HG03103 (cell line): ENCODE results near the gene ELAC2.

Source experiments
- ATAC-seq: cut with Tn5 transposase; IDR thresholded peaks from one replicate; pipeline ENCODE4 v1.9.1; 2021; ENCODE audit warnings: low read depth; ENCODE audit not compliant: unreplicated experiment

The ELAC2 gene

DNA sequence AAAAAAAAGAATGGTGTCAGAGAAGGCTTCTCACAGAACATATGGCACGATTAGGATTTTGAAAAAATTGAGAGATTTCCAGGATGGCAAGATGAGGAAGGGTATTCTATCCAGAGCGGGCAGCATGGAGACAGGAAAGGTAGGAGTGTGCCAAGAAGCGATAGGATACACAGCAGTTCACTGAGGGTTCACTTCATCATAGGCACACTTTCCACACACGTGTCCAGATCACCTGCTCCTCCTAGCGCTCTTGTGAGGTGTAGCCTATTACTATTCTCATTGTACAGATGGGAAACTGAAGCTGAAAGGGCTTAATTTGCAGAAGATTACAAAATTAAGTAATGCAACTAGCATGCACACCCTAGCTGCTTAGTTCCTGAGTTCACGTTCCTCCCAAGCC, 6.2 kb upstream of the ELAC2 start:
- no peak for ATAC-seq

DNA sequence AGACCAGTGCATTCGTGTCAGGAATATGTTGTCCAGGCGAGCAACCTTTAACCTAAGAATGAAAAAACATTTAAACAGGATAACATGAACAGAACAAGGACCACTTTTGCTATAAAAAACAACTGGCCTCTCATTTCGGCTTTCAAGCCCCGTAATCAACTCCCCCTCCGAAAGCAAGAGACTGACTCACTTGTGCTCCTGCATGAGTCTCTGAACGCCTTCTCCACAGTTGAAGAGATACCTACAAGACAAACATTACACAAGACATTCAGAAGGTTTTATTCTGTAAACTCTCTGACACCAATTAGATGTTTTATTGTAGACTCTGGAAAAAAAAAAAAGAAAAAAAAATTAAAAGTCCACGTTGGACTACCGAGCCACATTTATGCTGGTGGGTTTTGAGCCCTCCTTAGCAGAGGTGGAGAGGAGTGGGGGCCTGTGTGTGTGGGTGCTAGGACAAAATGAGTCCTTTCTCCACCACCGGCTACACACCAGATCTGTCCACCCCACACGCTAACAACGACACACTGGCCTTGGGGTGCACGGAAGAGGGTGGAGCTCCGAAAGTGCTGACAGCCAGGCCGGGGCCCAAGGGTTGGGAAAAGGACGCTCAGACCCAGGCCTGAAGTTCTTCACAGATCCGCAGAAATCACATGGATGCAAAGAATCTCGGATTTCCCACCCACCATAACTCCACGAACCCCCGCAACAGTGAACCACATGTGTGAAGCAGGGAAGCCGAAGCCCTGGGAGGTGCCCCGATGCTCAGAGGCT, 759 bp downstream of the ELAC2 start:
- peak; percentile 8 for ATAC-seq

DNA sequence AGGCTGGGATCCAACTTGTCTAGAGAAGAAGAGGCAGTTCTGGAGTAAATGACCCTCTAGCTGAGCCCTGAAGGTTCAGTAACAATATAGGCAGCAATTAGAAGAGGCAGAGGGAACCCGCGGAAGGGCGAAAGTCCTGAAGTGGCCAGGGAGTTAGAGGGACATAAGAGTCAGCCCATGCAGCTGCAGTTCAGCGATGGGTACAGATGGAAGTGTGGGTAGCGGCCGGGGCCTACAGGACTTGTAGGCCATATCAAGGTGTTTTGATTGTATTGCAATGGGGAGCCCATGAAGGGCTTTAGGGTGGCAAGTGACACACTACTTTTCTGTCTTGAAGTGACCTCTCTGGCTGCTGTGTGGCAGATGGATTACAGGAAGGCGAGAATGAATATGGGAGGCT, 3.0 kb downstream of the ELAC2 start:
- ATAC-seq: no peak

DNA sequence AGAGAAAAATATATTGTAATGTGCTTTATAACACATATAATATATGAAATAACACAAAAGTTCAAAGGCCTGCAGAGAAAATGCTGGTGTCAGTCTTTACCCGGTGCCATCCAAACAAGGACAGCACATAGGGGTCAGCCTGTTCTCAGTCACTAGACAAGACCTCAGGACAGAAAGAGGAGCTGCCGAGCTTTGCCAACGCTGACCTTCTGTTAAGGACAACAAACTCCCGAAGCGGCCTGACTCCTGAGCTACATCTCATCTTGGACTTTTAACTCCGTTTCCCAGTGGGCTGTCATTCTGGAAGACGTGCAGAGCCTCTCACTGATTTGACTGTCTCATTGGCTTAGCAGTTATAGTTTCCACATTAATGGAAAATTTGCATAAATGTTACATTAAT, 6.9 kb downstream of the ELAC2 start:
- no peak for ATAC-seq

DNA sequence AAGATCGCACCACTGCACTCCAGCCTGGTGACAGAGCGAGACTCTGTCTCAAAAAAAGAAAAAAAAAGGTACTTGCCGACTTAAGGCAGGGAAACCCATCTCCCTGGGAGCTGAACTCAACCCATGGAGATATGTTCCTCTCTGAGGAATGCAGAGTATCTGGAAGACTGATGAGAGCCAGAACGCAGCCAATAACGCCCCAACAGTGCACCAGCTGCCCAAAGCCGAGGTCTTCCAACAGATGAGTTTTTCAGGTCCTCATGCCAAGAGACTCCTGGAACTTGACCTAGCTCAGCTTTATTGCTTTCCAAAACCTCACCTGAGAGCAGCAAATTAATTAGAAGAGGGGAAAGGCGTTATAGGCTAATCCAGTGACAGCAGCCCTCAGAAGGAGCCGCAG, 9.4 kb downstream of the ELAC2 start:
- ATAC-seq: no peak

DNA sequence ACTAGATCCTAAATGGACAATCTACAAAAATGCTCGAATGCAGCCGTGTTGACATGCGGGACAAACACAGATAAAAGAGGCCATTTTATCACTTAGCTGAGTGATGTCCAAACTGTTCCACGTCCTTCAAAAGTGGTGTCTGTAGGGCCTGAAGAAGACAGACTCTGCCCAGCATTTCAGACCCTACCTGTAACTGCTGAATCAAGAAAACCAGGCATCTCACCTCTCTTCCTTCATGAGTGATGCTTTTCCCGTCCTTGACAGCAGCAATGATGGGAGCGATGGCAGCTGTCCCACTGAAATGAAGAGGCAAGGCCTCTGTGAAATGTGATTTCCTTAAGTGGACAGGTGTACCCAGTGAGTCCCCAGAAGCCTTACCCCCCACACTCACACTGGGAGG, 12.3 kb downstream of the ELAC2 start:
- ATAC-seq: no peak

DNA sequence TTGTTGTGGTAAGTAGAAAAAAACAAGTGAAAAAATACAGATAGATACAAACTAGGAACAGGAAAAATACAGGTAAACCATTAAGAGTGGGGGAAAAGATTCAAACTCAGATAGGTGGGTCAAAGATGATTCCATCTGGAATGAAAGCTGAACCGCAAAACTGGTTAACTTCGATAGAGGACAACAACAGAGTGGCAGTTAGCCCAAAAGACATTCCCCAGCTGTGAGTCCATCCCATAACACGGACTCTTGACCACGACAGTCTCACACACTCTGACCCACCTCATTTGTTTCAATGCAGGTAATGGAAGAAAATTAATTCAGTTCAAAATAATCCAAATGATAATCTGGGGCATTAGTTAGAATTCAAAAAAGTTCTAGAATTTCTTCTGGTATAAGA, 13.5 kb downstream of the ELAC2 start:
- ATAC-seq: no peak

DNA sequence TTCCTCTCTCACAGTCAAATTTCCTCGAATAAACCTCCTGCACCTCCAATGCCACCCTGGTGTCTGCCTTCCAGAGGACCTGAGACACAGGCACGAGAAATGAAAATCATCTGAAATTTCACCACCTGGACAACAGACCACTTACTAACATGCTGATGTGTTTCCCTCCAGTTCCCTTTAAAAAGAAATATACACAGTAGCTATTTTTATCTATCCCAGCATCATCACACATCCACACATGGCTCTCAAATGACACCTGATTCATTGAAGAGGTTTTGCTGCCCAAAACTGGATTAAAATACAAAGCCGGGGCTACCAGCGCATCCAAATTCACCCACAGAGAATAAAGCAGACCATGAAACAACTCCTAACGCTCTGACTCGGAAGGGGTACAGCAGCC, 13.9 kb downstream of the ELAC2 start:
- ATAC-seq: no peak

DNA sequence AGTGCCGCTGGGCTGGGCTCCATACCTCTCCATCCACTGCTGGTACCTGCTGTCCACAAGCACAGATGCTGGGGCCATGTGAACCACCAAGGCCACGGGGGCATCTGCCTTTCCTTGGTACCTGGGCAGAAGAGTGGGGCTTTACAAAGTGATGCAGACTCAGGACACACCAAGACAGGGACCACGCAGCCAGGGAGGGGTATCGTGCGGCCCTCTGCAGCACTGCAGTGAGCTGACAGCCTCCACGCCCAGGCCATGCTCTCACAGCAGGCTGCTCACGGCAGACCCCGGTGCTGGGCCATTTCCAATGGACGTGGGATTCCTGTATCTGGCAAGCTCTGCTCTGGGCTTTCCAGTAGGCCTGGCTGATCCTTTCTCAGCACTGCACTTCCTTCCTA, 14.4 kb downstream of the ELAC2 start:
- no peak for ATAC-seq

DNA sequence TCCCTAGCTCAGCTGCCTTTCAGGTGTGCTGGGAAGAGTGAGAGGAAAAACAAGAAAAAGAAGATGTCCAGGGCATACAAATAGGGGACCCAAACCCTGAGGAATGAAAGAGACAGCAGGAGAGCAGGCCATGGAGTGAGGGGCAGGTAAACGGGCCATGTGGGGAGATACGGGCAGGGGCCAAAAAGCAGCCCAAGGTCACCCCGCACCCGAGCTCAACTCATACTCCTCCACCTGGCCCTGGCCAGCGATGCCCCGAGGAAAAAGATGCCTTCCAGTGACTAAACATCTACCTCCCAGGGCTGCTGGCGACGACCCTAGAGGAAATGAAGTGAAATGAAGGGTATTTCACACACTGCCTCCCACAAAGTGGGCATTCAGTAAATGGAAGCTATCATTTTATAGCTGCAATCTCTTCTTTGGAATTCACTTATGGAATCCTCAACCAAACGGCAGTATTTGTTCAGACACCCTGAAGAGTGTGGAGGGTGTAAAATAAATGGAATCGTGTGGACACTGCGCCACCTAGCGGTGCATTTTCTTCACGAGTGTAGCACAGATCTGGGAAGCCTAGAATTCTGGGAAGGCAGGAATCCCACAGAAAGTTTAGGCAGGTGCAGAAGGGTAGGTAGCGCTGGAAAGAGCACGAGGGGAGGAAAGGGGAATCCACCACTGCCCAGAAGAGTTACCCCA, 14.9 kb downstream of the ELAC2 start:
- ATAC-seq: no peak

DNA sequence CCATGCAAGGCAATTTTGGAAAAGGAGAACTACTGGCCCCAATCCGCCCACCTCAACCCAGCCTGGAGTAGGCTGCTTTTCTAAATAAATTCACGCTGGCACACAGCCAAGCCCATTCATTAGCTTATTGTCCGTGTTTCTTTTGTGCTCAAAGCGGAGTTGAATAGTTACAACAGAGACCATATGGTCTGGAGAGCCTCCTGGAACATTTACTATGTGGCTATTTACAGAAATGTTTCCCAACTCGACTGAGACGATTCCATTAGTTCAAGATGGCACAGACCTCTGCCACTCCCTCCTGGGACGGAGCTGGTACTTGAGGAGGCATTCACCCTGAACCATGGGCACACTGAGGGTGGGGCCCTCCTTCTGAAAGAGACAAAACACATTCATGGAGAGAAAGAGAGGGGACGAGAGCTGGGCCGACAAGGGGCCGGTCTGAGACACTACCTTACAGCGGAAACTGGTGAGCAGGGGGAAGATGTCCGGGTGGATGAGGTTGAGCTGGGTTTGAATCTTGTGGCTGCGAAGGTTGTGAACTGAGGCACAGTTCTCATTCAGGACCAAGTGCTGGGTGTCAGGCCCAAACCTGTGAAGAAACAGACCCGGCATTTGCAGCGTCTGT, 15.7 kb downstream of the ELAC2 start:
- ATAC-seq: no peak

DNA sequence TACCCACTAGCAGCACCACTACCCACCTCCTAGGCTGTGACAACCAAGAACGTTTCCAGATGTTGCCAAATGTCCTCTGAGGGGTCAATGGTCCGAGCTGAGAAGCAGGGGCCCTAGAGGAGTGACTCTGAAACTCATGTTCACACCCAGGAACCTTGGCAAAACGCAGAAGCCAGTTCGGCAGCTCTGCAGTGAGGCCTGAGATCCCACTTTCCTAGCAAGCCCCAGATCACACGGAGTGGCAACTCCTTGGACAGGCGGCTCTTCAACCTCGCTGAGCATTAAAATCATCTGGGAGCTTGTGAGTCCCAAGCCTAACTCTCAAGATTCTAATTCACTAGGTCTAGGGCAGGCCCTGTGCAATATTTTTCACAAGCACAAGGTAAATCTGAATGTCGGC, 17.3 kb downstream of the ELAC2 start:
- ATAC-seq: no peak

DNA sequence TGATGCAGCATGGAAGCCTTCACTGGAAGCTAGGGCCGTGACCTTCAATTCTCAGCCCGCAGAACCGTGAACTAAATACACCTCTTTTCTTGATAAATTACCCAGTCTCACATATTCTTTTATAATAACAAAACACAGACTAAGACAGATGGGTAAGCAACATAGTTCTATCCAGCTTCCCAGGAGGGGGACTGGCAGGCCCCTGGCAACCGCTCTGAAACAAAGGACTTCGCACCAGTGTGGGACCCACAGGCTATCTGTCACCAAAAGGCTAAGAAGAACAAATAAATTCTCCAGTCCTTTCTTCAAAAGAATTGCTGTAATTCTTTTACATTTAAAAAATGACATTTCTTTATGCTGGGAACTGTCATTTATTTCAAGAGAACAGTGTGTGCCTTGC, 19.0 kb downstream of the ELAC2 start:
- no peak for ATAC-seq

DNA sequence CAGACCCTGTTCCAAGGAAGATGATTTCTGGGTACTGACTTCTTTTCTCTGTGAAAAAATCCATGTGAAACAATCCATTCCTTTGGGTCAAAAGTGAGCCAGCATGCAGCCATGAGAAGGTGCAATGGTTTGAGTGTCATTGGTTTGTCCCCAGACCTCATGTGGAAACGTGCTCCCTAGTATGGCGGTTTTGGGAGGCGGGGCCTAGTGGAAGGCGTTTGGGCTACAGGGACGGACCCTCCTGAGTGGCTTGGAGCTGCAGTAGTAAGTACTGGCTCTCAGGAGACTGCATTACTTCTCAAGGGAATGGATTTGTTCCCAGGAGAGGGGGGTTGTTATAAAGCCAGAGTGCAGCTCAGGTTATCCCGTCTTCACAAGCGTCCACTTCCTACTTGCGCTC, 19.4 kb downstream of the ELAC2 start:
- no peak for ATAC-seq

DNA sequence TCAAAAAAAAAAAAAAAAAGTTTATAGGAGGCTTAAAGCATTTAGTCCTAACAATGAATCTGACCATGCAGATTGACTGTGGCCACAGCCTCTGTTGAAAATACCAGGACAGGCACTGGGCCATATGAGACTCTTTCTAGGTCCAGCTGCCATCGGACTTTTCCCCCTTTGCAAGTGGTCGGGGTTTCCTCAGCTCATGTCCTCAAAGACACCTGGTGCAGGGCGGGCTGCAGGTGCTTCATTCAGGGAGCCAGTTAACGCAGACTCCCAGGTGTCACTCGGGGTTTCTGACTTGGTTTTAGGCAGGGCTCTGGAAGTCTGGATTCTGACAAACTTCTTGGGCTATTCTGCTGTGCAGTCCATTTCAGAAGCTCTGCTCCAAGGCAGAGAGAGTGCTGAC, 20.9 kb downstream of the ELAC2 start:
- ATAC-seq: no peak

DNA sequence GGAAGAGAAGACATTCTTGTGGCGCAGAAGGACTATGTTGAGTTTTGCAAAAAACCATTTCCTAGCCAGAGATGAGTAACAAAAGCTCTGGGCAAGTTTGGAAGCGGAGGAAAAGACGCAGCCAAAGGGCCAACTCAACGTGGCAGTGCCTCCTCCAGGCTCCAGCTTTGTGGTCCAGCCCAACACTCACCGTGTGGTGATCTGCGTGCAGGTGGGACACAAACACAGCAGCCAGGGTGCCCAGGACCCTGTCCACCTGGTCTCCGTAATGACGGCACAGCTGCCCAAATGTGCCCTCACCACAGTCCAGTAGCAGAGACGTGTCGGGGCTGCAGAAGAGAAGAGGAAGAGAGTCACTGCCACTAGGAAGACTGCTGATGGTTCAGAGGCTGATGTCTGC, 21.5 kb downstream of the ELAC2 start:
- no peak for ATAC-seq

DNA sequence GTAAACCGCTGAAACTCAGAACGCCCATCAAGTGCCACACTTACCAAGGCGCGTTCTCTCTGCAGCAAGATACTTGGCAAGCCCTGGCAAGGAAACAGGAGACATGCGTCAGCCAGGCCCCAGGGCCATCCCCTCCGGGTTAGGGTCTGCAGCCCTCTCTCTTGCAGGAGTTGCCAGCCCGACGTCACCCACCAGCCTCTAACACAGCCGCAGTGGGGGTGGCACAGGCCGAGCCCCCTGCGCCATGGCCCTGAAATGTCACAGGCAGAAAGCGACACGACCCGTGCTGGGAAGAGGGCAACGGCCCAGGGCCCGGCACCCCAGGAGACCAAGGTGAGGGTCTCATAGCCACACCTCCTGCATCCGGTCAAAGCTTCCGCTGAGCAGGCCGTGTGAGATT, 21.9 kb downstream of the ELAC2 start:
- no peak for ATAC-seq

DNA sequence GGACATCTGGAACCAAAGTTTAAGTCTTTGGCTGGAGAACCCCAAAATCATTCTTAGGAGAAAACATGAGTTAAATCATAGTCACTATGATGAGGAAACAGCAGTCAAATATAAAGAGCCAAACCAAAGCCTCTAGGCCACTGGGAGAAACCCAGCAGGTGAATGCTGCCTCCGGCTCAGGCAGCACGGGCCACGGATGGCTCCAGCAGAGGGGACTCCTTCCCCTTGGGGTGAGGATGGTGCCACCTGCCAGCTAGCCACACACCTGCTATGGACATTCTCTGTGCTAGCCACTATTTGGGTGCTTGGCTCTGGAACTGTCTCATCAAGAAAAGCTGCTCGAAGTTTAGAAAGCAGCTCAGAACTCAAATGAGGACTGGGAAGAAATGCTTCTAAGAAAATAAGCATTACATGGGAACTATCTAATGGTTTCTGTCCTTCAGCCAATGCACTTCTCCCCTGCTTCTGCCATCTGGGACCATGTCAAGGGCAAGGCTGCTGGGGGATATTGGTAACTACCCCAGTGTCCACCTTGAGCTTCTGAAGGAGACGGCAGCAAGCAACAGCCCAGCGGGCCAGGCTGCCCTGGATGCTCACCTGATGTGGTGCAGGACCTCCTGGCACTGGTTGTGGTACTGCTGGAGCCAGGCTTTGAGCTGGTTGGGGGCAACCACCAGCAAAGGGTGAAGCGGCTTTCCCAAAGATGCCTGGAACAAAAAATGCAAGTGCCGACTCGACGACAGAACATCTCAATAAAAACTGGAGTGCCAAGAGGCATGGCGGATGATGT, 22.5 kb downstream of the ELAC2 start:
- ATAC-seq: no peak

DNA sequence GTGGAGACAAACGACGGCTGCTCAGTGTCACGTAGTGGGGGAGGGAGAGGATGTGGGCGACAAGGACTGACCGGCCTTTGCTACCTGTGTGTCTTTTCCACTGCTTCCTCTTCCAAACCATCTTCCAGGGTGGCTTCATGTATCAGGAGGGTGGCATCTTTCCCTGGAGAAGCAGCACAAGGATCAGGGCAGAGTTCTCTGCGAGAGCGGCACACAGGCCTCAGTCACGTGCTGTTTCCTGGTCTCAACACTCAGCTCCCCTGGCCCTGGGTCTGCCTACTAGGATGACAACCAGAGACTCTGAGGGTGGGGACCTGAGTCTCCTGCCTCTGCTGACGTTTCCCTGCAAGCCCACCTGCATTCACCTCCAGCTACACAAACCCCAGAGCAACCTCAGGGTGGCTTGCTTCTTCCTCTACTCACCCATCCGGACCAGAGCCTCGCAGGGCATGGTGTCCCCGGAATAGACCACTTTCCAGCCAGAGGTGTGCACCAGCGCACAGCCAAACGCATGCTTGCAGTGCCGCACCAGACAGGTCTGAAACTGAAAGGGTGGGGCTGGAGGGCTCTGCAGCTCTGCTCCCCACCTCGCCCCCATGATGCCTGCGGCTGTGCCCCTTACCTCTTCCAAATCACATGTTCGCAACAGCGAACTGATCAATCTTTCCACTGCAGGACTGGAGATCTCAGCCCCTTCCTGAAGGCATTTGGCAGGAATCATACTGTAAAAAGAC, 23.3 kb downstream of the ELAC2 start:
- no peak for ATAC-seq

DNA sequence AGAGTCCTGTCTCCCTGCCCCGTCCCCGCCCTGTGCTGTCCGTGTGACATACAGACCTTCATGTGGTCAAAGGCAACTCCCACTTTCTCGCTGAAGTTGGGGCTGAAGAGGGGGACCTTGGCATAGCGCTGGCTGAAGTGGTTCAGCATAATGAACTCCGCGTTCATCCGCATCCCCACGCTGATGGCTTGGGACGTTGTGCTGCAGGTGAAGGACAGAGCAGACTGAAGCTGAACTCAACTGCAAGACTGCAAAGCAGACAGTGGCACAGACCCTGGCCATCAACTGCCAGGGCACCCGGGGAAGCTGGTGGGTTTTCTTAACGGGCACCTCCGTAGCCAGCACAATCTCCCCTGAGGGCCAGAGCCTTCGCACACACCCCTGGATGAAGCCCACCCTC, 24.2 kb downstream of the ELAC2 start:
- ATAC-seq: no peak

DNA sequence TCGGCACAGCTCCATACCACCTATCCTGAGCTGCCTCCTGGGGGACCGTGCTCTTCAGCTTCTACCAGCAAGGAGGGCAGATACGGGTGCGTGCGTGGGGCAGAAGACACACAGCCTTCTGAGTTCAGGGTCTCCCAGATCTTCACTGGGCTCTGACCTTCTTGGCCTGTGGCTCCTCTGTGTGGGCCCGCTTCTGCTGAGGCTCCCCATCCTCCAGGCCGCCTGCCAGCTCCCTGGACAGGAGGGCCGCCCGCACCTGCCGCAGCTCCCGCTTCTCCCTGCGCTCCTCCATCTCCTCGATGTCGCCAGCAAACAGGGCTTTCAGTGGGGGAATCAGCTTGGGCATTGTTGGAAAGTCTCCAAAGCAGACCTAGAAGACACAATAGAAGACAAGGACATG, 25.2 kb downstream of the ELAC2 start:
- ATAC-seq: no peak
